COLO668 (cell line): ENCODE data around the gene ALG8.
"Not testable (repeated sequence)": the region's sequence is repeated elsewhere in the genome, so short reads cannot be mapped to it uniquely, and the experiment has no call there.

Experiments
- DNase-seq: peaks from one replicate; lab custom pipeline; 2025; ENCODE audit not compliant: unreplicated experiment; lab: John Stamatoyannopoulos, UW

ALG8 gene

DNA sequence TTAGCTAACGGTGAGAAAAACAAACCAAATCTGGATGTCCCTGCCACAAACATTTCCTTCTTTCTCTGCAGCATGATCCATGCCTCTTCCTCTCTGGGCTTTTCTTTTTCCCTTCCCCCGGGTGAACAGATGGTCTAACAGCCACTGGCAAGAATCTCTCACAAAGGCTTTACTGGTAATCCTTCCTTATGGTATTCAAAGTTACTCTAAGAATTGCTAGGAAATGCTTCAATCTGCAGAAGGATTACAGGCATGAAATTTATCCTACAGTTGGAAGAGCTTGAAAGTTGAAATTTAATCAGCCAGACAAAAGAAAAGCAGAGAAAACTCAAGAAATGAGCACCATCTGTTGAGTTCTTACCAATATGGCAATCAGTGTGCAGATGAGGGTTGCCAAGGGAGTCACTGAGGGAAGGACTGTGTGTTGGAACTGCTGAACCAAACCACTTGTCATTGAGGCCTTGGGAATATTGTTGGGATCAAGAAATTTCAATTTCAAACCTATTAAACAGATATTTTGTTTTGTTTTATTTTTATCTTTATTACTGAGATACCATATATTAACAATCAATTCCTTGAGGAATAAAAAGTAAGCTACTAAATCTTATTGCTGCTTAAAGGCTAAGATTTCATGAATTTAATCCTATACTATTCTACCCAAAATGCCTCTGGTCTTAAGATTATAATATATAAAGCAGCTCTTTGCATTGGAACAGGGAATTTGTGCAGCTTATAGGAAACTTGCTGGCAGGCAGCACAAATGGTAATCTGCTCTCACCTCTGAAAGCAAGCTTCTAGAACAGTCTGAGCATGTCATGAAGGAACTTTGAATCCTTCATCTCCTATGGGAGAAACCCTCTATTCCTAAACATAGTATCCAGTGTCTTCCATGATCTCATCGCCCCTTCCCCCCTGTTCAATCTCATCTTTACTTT lies 30.1 kb downstream of the ALG8 start:
- DNase-seq, result no peak

DNA sequence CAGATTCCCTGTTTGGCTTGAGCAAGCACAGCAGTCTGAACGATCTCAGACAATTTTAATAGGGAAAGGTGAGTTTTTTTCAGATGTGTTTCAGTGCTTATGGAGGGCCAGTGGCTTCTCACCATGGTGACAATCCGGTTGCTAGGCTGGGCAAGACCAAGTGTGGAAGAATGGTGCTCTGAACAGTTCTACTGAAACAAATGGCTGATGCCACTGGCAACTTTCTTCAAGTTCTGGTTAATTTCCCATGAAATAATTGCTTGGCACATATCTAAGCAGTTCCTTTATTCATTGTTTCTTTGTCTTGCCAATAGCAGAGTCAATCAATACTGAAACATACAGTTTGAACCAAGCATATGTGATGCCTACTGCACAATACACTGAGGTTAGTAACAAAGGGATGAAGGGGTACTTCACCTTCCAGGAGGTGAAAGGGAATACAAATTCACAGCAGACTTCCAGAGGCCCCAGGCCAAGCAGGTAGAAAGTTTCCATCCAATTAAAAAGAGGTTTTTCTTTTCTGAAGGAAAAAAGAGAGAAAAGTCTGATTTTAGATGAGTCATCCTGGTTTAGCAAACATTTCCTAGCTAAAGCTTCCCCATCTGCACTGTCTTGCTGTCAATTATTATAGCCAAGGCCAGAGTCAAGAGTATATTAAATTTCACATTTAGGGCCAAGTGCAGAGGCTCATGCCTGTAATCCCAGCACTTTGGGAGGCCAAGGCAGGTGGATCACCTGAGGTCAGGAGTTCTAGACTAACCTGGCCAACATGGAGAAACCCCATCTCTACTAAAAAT lies 38.6 kb downstream of the ALG8 start:
- no peak for DNase-seq

- DNase-seq, result no peak
Measured at GRCh38 chr11:78100261-78100660, 39.2 kb downstream of the ALG8 start.

DNA sequence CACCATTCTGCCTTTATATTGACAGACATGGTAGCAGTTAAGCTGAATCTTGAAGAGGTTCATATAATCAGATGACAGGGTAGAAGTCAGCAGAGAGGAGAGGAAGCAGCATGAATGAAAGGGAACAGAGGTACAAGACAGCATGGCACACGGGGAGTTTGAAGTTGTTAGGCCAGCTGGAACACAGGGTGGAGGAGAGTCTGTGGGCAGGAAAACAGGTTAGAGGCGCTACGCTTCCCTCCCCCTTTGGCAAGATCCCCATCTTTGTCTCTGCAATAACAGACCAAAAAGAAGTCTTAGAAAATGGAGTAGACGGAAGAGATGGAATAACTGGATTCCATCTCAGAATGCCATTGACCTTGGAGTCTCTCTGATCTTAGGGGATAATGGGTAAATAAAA lies 39.8 kb downstream of the ALG8 start:
- no peak for DNase-seq

DNA sequence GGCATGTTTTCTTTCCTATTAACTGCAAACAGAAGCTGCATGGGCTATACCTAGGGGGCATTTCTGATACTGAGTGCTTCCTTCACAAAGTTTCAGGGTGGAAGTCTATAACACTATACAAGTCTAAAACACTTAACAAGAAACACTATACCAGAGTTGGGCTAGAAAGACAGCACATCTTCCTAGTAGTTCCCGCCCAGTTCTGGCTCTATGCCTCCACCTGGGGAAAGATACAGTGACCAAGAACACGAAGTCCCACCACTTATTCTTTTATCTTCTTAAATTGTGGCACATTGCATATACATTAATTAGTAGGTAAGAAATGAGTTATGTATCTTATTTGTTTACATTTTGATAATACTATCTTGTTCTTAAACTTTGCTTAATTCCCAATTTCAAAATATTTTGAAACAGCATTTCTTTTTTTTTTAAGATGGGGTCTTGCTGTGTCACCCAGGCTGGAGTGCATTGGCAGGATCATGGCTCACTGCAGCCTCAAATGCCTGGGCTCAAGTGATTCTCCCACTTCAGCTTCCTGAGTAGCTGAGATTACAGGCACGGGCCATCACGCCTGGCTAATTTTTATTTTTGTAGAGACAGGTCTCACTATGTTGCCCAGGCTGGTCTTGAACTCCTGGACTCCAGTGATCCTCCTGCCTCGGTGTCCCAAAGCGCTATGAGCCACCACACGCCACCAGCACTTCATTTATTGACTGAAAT lies 41.6 kb downstream of the ALG8 start:
- no peak for DNase-seq

DNA sequence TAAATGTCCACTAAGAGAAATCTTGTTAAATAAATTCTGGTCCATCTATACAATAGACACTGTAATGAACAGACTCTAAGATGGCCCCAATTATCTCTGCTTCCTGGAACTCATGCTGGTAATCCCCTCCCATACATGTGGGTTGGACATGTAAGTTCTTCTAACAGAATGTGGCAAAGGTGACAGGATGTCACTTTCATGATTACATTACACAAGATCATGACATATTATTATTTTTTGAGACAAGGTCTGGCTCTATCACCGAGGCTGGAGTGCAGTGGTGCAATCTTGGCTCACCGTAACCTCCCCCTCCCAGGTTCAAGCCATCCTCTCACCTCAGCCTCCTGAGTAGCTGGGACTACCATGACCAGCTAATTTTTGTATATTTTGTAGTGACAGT lies 45.2 kb downstream of the ALG8 start:
- DNase-seq, result no peak

GRCh38 chr11:78086521-78087074 lies 52.8 kb downstream of the ALG8 start:
- not testable (repeated sequence) for DNase-seq

DNA sequence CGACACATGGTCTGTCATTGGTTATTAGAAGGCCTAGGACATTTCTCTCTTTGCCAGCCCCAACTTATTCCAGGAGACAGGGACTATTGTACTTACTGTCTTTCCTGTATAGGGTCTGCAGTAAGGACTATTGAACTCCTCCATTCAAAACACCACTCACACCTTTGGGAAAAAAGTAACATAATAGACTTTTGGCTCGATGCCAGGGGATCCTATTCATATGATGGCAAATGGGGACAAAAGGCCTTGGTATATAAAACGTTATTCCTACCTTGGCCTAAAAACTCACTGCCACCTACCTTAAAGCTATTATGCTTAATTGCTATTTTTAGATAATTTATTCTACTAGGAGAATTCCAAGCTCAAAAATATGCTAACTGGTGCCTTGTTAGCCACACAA lies 53.5 kb downstream of the ALG8 start:
- DNase-seq, result no peak

DNA sequence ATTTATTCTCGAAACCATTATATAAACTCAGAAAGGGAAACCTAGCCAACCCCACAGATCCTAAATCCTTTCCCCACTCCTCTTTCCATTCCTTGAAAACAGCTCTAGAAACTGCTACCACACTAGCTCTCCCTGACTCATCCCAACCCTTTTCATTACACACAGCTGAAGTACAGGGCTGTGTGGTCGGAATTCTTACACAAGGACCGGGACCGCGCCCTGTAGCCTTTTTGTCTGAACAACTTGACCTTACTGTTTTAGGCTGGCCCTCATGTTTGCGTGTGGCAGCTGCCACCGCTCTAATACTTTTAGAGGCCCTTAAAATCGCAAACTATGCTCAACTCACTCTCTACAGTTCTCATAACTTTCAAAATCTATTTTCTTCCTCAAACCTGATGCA lies 54.9 kb downstream of the ALG8 start:
- DNase-seq, result not testable (repeated sequence)

GRCh38 chr11:78083021-78083420 lies 56.4 kb downstream of the ALG8 start:
- no peak for DNase-seq

GRCh38 chr11:78082146-78082545 lies 57.3 kb downstream of the ALG8 start:
- DNase-seq, result no peak

GRCh38 chr11:78081583-78081982 lies 57.8 kb downstream of the ALG8 start:
- DNase-seq, result no peak

DNA sequence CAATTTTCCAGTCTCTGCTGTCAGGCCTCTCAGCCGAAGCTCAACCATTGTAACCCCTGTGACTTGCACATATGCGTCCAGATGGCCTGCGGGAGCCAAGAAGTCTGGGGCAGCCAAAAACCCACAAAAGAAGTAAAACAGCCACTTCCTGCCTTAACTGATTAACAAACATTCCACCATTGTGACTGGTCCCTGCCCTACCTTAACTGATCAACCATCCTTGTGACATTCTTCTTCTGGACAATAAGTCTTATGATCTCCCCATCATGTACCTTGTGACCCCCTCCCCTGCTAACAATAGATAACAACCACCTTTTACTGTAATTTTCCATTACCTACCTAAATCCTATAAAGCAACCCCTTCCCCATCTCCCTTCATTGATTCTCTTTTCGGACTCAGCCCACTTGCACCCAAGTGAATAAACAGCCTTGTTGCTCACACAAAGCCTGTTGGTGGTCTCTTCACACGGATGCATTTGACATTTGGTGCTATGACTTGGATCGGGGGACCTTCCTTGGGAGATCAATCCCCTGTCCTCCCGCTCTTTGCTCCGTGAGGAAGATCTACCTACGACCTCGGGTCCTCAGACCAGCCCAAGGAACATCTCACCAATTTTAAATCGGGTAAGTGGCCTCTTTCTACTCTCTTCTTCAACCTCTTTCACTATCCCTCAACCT lies 58.5 kb downstream of the ALG8 start:
- DNase-seq, result no peak

- no peak for DNase-seq
Measured at GRCh38 chr11:78080084-78080817, 59.2 kb downstream of the ALG8 start.

DNA sequence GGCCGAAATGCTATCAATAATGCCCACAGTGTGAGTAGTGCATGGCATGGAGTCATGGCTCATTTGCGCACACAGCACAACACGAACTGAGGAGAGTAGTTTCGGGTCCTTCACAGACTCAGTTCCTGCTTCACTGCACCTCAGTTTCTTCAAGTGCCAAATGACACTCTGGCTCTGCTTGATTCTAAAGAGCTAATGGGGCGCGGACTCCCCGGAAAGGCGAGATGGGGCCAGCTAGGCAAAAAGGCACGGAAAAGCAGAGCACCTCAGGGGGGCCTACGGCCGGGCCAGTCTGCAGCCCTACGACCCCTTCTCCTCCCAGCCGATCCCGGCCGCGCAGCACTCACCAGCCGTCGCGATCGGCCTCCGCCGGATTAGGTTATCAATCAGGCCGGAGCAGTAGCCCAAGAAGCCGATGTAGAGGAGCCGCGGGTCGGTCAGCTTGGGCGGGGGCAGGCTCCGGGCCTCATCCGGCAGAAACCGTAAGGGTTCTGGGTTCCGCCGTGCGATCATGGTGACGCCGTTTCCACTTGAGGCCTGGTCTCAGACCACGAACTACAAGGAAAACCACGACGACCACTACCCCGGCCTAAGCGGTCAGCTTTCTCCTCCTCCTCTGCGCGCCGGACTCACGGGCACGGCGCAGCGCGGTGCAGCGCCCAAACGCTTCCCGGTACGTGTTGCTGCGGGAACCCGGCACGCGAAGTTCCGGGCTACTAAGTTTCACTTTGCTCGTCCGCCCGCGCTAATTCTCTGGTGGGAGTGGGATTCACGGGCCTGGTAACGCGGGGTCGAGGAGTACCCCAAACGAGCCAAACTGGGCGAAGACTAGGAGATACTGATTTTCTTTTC lies 60.0 kb downstream of the ALG8 start, which contains the start of gene NDUFC2:
TSS of gene NDUFC2 (minus strand) at position 631 of the 852 bp plus-strand sequence. CDS start at position 513, 118 bp downstream.
- peak; percentile 87 for DNase-seq

GRCh38 chr11:78078218-78079167 lies 60.9 kb downstream of the ALG8 start:
- no peak for DNase-seq

DNA sequence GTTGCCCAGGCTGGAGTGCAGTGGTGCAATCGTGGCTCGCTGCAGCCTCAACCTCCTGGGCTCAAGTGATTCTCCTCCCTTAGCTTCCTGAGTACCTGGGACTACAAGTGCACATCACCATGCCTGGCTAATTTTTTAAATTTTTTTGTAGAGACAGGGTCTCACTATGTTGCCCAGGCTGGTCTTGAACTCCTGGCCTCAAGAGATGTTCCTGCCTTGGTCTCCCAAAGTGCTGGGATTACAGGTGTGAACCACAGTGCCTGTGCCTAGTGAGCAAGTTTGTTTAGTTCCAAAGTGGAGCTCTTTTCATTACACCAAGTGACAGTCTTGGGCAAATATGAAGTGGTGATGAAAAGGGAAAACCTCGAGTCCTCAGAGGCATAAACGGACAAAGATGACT lies 61.8 kb downstream of the ALG8 start:
- not testable (repeated sequence) for DNase-seq
